Endometrium (tissue), 2 donors: ENCODE measurements around the gene SLC24A1.

ENCODE experiments used
- FAIRE-seq: peaks from 2 replicates; lab custom pipeline; 2012; peaks lifted over from hg19 to GRCh38; lab: Jason Lieb, UNC
- donor health status: control.
- donor health status: control.

Gene SLC24A1

GRCh38 chr15:65619626-65620290, 2.0 kb upstream of the SLC24A1 start:
- no peak for FAIRE-seq

GRCh38 chr15:65620833-65621232, 905 bp upstream of the SLC24A1 start:
- no peak for FAIRE-seq

GRCh38 chr15:65623103-65623502, 1.4 kb downstream of the SLC24A1 start:
- FAIRE-seq: no peak

GRCh38 chr15:65626856-65627255, 5.1 kb downstream of the SLC24A1 start:
- no peak for FAIRE-seq

GRCh38 chr15:65629548-65629947, 7.8 kb downstream of the SLC24A1 start:
- no peak for FAIRE-seq

- FAIRE-seq: no peak
These were observed 9.0 kb downstream of the SLC24A1 start for GRCh38 chr15:65630760-65631159.

GRCh38 chr15:65631503-65631902, 9.8 kb downstream of the SLC24A1 start:
- FAIRE-seq: no peak

GRCh38 chr15:65632780-65633375, 11.1 kb downstream of the SLC24A1 start:
- FAIRE-seq: no peak

- FAIRE-seq: no peak
These were observed 12.0 kb downstream of the SLC24A1 start for GRCh38 chr15:65633752-65634151.

GRCh38 chr15:65634356-65634755, 12.6 kb downstream of the SLC24A1 start:
- no peak for FAIRE-seq

GRCh38 chr15:65638109-65638508, 16.4 kb downstream of the SLC24A1 start:
- FAIRE-seq: no peak

- no peak for FAIRE-seq
These were observed 16.9 kb downstream of the SLC24A1 start for GRCh38 chr15:65638681-65639089.

- no peak for FAIRE-seq
These were observed 17.8 kb downstream of the SLC24A1 start for GRCh38 chr15:65639509-65639908.

- no peak for FAIRE-seq
These were observed 20.2 kb downstream of the SLC24A1 start for GRCh38 chr15:65641768-65642475.

- FAIRE-seq: no peak
These were observed 20.9 kb downstream of the SLC24A1 start for GRCh38 chr15:65642594-65642993.

GRCh38 chr15:65644282-65644681, 22.5 kb downstream of the SLC24A1 start:
- no peak for FAIRE-seq

GRCh38 chr15:65645392-65645791, 23.7 kb downstream of the SLC24A1 start:
- no peak for FAIRE-seq

GRCh38 chr15:65646486-65646885, 24.7 kb downstream of the SLC24A1 start:
- no peak for FAIRE-seq

GRCh38 chr15:65650312-65651041, 28.7 kb downstream of the SLC24A1 start:
- no peak for FAIRE-seq

- no peak for FAIRE-seq
These were observed 29.2 kb downstream of the SLC24A1 start for GRCh38 chr15:65651042-65651322.

- FAIRE-seq: no peak
These were observed 30.4 kb downstream of the SLC24A1 start for GRCh38 chr15:65651831-65652749.

- FAIRE-seq: no peak
These were observed 31.6 kb downstream of the SLC24A1 start for GRCh38 chr15:65653341-65653740.
